Vagina (tissue), 2 donors: ENCODE data around the gene MAGOH. TPM values are rescaled to one million over a fixed set of nuclear protein-coding genes. Genes with fewer than 3 reads are reported as not detected.

ENCODE experiments used
- DNase-seq, 2 donors: peaks; one replicate each; pipeline ENCODE4 v3.0.0-alpha.2; 2017; ENCODE audit errors: extremely low spot score in 2 of 2
- H3K27ac ChIP-seq: fragments of 200-600 bp; sonication (generic); one replicate; pipeline ENCODE4 v1.5.1; 2019
- H3K27me3 ChIP-seq: fragments of 200-600 bp; sonication (generic); one replicate; pipeline ENCODE4 v1.5.1; 2019
- H3K36me3 ChIP-seq, 2 donors: fragments of 200-600 bp; sonication (generic); one replicate each; pipeline ENCODE4 v1.5.1; 2017 to 2019
- H3K4me1 ChIP-seq: fragments of 200-600 bp; sonication (generic); one replicate; pipeline ENCODE4 v1.5.1; 2019
- H3K4me3 ChIP-seq, 2 donors: fragments of 200-600 bp; sonication (generic); 1 replicate in 1 of 2; 2 replicates in 1 of 2; pipeline ENCODE4 v1.5.1; 2016 to 2019
- H3K9me3 ChIP-seq: fragments of 200-600 bp; sonication (generic); one replicate; pipeline ENCODE4 v1.5.1; 2019
- POLR2A ChIP-seq, 2 donors: fragments of 450-650 bp; IDR thresholded peaks; one replicate each; pipeline ENCODE4 v1.6.1; 2017; ENCODE audit warnings: antibody characterized with exemption in 2 of 2, mild to moderate bottlenecking in 2 of 2, moderate library complexity in 2 of 2
- POLR2AphosphoS5 ChIP-seq, 2 donors: sonication (generic); formaldehyde crosslinking; IDR thresholded peaks; one replicate each; pipeline ENCODE4 v1.9.0; 2017; ENCODE audit warnings: antibody characterized with exemption in 2 of 2, mild to moderate bottlenecking in 2 of 2, low read depth in 1 of 2; ENCODE audit not compliant: insufficient read depth in 1 of 2
- intact Hi-C: fragments of 100-400 bp; cut with DNase I; formaldehyde crosslinking; loops from one replicate; pipeline ENCODE4 v1.15.1; 2023
- total RNA-seq: library from RNA; depleted of rRNA; stranded (reverse); fragments of >200 nt; gene quantifications from one replicate; pipeline ENCODE4 v1.2.3, GENCODE V29; 2016
- TF ChIP-seq, protein P1 (sequence below), 3 experiments: fragments of 450-650 bp in 2 of 3; fragments of 200-600 bp in 1 of 3; sonication (generic) in 1 of 3; IDR thresholded peaks; one replicate each; pipeline ENCODE4 v1.5.1; 2017 to 2019; ENCODE audit warnings: antibody characterized with exemption in 3 of 3, mild to moderate bottlenecking in 2 of 3, moderate library complexity in 2 of 3

MAGOH gene
- total RNA-seq, 1 donor from 2014 or later, result 23.6 TPM

DNA sequence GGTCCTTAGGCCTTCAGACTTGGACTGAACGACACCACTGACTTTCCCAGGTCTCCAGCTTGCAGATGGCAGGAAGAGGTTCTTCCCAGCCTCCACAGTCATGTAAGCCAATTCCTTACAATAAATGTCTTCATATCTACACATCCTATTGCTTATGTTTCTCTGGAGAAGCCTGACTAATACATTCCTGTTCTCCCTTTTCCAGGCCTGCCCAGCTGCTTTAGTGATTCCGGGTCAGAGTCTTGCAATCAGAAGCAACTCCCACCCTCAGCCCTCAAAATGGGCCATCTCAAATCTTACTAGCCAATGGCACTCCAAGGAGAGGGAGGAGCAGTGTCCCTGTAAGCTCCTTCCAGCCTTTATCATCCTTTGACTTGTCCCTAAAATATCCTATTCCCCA lies 58.1 kb downstream of the MAGOH start:
- H3K36me3 ChIP-seq, result no peaks in the 10 kb centered on the region

More for the DNA sequence above, 58.1 kb downstream of the MAGOH start:
- intact Hi-C loops, result loop anchor here (10.0 kb wide), 1 partner anchor 275 kb away; no protein-coding TSS in a partner anchor
- peaks cover 23% of the 10 kb centered on the region for H3K4me1 ChIP-seq
- H3K27me3 ChIP-seq, result no peaks in the 10 kb centered on the region
- no peak overlapping the region for H3K27ac ChIP-seq
- H3K9me3 ChIP-seq, result no peaks in the 10 kb centered on the region
- H3K4me3 ChIP-seq, result no peak overlapping the region
- DNase-seq, result no peak
- TF ChIP-seq POLR2A (IDR thresholded peaks at IDR 0.05) (no peak), POLR2AphosphoS5 (IDR thresholded peaks at IDR 0.05; ENCODE audit: insufficient read depth in 1 of 2, low read depth in 1 of 2) (no peak)
- TF ChIP-seq, protein P1, sequence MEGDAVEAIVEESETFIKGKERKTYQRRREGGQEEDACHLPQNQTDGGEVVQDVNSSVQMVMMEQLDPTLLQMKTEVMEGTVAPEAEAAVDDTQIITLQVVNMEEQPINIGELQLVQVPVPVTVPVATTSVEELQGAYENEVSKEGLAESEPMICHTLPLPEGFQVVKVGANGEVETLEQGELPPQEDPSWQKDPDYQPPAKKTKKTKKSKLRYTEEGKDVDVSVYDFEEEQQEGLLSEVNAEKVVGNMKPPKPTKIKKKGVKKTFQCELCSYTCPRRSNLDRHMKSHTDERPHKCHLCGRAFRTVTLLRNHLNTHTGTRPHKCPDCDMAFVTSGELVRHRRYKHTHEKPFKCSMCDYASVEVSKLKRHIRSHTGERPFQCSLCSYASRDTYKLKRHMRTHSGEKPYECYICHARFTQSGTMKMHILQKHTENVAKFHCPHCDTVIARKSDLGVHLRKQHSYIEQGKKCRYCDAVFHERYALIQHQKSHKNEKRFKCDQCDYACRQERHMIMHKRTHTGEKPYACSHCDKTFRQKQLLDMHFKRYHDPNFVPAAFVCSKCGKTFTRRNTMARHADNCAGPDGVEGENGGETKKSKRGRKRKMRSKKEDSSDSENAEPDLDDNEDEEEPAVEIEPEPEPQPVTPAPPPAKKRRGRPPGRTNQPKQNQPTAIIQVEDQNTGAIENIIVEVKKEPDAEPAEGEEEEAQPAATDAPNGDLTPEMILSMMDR (IDR thresholded peaks at IDR 0.05), result no peak

Other genes with a start within 250 kb of the MAGOH start
- gene PODN, start 176.3 kb downstream of the MAGOH start, total RNA-seq, result 207 TPM
- gene SLC1A7, start 95.9 kb downstream of the MAGOH start, total RNA-seq, result not detected
- gene CPT2, start 41.7 kb downstream of the MAGOH start, total RNA-seq, result 16.7 TPM
- 50.6 TPM for gene CZIB, start 17.9 kb downstream of the MAGOH start, total RNA-seq
- 21.1 TPM for gene LRP8, start 89.6 kb upstream of the MAGOH start, total RNA-seq
- gene DMRTB1, start 220.9 kb upstream of the MAGOH start, total RNA-seq, result not detected